Transverse colon (tissue), 4 donors: ENCODE results near the gene KRAS. TPM values are rescaled to one million over a fixed set of nuclear protein-coding genes. Genes with fewer than 3 reads are reported as not detected.

Experiments
- DNase-seq: peaks from one replicate; pipeline ENCODE4 v3.0.0-alpha.2; 2019
- H3K27ac ChIP-seq, 4 donors: fragments of 200-600 bp; sonication (generic); 2 replicates each; pipeline ENCODE4 v1.5.1; 2016 to 2018; ENCODE audit warnings: inconsistent platforms in 4 of 4
- H3K27me3 ChIP-seq: fragments of 200-600 bp; sonication (generic); 2 replicates; pipeline ENCODE4 v1.5.1; 2017; ENCODE audit warnings: inconsistent platforms
- H3K36me3 ChIP-seq, 4 donors: fragments of 200-600 bp; sonication (generic); 2 replicates each; pipeline ENCODE4 v1.5.1; 2017 to 2019; ENCODE audit warnings: inconsistent platforms in 4 of 4
- H3K4me1 ChIP-seq, 4 donors: fragments of 200-600 bp; sonication (generic); 2 replicates each; pipeline ENCODE4 v1.5.1; 2017 to 2020; ENCODE audit warnings: inconsistent platforms in 4 of 4
- H3K4me3 ChIP-seq, 4 donors: fragments of 200-600 bp; sonication (generic); 1 replicate in 1 of 4; 2 replicates in 3 of 4; pipeline versions ENCODE4 v1.5.1 to v1.6.1; 2017 to 2019; ENCODE audit warnings: inconsistent platforms in 4 of 4
- H3K9me3 ChIP-seq, 2 donors: fragments of 200-600 bp; sonication (generic); 2 replicates each; pipeline ENCODE4 v1.5.1; 2017 to 2019; ENCODE audit warnings: inconsistent platforms in 2 of 2
- EP300 ChIP-seq: sonication (generic); formaldehyde crosslinking; IDR thresholded peaks from one replicate; pipeline ENCODE4 v1.6.1; 2017; ENCODE audit warnings: antibody characterized with exemption, low read depth
- POLR2A ChIP-seq: fragments of 450-650 bp; IDR thresholded peaks from one replicate; pipeline ENCODE4 v1.6.1; 2016; ENCODE audit warnings: antibody characterized with exemption, mild to moderate bottlenecking, moderate library complexity
- POLR2AphosphoS5 ChIP-seq, 3 donors: sonication (generic); formaldehyde crosslinking; IDR thresholded peaks; one replicate each; pipeline ENCODE4 v1.6.1; 2016; ENCODE audit warnings: antibody characterized with exemption in 3 of 3
- WGBS, 2 donors: methylation state at CpG; one replicate each; pipeline ENCODE4 v1.1.5; 2018; ENCODE audit warnings: low coverage in 1 of 2; 5-methylcytosine and 5-hydroxymethylcytosine counted together
- in situ Hi-C, 4 donors: fragments of 200-750 bp; cut with MboI; loops; one replicate each; pipeline versions ENCODE4 v1.15.0 to v1.15.1; 2017; ENCODE audit warnings: low sequenced_read_pairs in 3 of 4, low pct_ligation_motif_present in 1 of 4, low pct_unique_long_range_greater_than_20kb in 1 of 4
- intact Hi-C: fragments of 100-400 bp; cut with DNase I; formaldehyde crosslinking; loops from one replicate; pipeline ENCODE4 v1.15.1; 2023; ENCODE audit warnings: low total_unique reads
- total RNA-seq, 4 donors: library from RNA; depleted of rRNA; stranded (reverse); fragments of >200 nt; gene quantifications; one replicate each; pipeline ENCODE4 v1.1.0, GENCODE V29; 2016
- TF ChIP-seq, protein P1 (sequence below), 5 experiments: fragments of 200-600 bp in 3 of 5; fragments of 450-650 bp in 2 of 5; sonication (generic) in 3 of 5; IDR thresholded peaks; 1 replicate in 2 of 5; 2 replicates in 3 of 5; pipeline ENCODE4 v1.5.1; 2016 to 2017; ENCODE audit warnings: antibody characterized with exemption in 5 of 5, inconsistent platforms in 3 of 5, mild to moderate bottlenecking in 2 of 5, moderate library complexity in 1 of 5

The KRAS gene
- total RNA-seq, 4 donors from 2014 or later: 7.6 to 40.6 (median 30.5) TPM

DNA sequence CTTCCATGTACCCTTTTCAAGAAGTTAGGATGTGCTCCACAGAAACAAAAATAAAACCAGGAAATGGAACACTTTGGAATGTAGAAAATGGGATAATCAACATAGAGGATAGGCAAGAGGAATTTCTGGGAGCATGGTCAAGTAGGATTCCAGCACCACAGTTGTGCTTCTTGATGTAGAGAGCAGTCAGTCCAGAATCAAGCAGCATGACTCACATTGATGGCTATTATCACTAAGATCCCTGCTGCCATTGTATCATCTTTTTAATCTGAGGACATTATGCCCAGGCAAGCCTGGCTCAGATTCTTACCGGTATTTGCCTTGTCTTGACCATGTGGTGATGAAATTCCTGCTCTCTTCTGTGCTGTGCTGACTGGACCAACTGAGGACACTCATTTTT, 50.0 kb downstream of the KRAS start:
- DNase-seq: no peak
- Histone ChIP-seq H3K27ac (no peak overlapping the region), H3K9me3 (no peaks in the 10 kb centered on the region), H3K4me3 (no peak overlapping the region), H3K36me3 (no peaks in the 10 kb centered on the region), H3K4me1 (peaks cover 0 to 12% (median 9%) of the 10 kb centered on the region in 4 donors), H3K27me3 (no peaks in the 10 kb centered on the region)
- TF ChIP-seq, protein P1, sequence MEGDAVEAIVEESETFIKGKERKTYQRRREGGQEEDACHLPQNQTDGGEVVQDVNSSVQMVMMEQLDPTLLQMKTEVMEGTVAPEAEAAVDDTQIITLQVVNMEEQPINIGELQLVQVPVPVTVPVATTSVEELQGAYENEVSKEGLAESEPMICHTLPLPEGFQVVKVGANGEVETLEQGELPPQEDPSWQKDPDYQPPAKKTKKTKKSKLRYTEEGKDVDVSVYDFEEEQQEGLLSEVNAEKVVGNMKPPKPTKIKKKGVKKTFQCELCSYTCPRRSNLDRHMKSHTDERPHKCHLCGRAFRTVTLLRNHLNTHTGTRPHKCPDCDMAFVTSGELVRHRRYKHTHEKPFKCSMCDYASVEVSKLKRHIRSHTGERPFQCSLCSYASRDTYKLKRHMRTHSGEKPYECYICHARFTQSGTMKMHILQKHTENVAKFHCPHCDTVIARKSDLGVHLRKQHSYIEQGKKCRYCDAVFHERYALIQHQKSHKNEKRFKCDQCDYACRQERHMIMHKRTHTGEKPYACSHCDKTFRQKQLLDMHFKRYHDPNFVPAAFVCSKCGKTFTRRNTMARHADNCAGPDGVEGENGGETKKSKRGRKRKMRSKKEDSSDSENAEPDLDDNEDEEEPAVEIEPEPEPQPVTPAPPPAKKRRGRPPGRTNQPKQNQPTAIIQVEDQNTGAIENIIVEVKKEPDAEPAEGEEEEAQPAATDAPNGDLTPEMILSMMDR (IDR thresholded peaks at IDR 0.05): no peak
- no peak for TF ChIP-seq POLR2A
- no peak for TF ChIP-seq EP300
- no peak for TF ChIP-seq POLR2AphosphoS5 (IDR thresholded peaks at IDR 0.05)
- in situ Hi-C loops (no loop called here), intact Hi-C loops (no loop called here)
- 100% methylated on average over 1 of the region's 1 CpG for WGBS, 2 donors

- Histone ChIP-seq H3K9me3 (no peaks in the 10 kb centered on the region), H3K4me1 (peaks cover 0 to 19% (median 10%) of the 10 kb centered on the region in 4 donors), H3K36me3 (no peaks in the 10 kb centered on the region), H3K27me3 (no peaks in the 10 kb centered on the region), H3K4me3 (no peak overlapping the region), H3K27ac (no peak overlapping the region)
- intact Hi-C loops (no loop called here), in situ Hi-C loops (no loop called here)
- no peak for DNase-seq
- no peak for TF ChIP-seq EP300
- 71 to 80% methylated on average over 1 to 2 of the region's 2 CpGs for WGBS, 2 donors
Measured at GRCh38 chr12:25197608-25198007, 53.1 kb downstream of the KRAS start.

- intact Hi-C loops (no loop called here), in situ Hi-C loops (no loop called here)
- TF ChIP-seq, protein P1 (IDR thresholded peaks at IDR 0.05): peak in 2 of 5 experiments; percentile 35 to 49
- TF ChIP-seq EP300 (no peak), POLR2AphosphoS5 (IDR thresholded peaks at IDR 0.05) (peak; percentile 89 to 94 (median 92)), POLR2A (peak; percentile 86)
- H3K9me3 ChIP-seq: no peaks in the 10 kb centered on the region
- peak; percentile 99 for DNase-seq
- peak within 1 kb of the TSS; percentile 92 to 96 (median 94) for H3K27ac ChIP-seq
- H3K4me1 ChIP-seq: peaks cover 0 to 19% (median 10%) of the 10 kb centered on the region in 4 donors
- WGBS, 2 donors: 0 to 1% methylated on average over 4 to 48 of the region's 54 CpGs
- H3K27me3 ChIP-seq: no peaks in the 10 kb centered on the region
- H3K4me3 ChIP-seq: peak within 1 kb of the TSS; percentile 57 to 92 (median 71)
- H3K36me3 ChIP-seq: no peaks in the 10 kb centered on the region
Measured at GRCh38 chr12:25195056-25195971, 55.4 kb downstream of the KRAS start, which contains the start of the genes DNAI7 and ETFRF1. TSS of gene DNAI7 (minus strand) at chr12:25195160. CDS start at chr12:25195078, 82 bp downstream. TSS of gene ETFRF1 (plus strand) at chr12:25195237. CDS start at chr12:25203957, 8,720 bp downstream.

GRCh38 chr12:25194722-25195055, 56.0 kb downstream of the KRAS start:
- no peaks in the 10 kb centered on the region for H3K36me3 ChIP-seq
- WGBS, 2 donors: 10% methylated on average over 11 of the region's 11 CpGs; no CpG with 5 or more reads in 1 of the 2 donors
- peak overlapping the region; percentile 57 to 92 (median 71) for H3K4me3 ChIP-seq
- H3K27ac ChIP-seq: peak overlapping the region; percentile 92 to 96 (median 94)
- in situ Hi-C loops (no loop called here), intact Hi-C loops (no loop called here)
- H3K4me1 ChIP-seq: peaks cover 0 to 19% (median 10%) of the 10 kb centered on the region in 4 donors
- no peaks in the 10 kb centered on the region for H3K27me3 ChIP-seq
- TF ChIP-seq POLR2AphosphoS5 (IDR thresholded peaks at IDR 0.05) (no peak), EP300 (no peak)
- no peak for DNase-seq
- no peaks in the 10 kb centered on the region for H3K9me3 ChIP-seq

DNA sequence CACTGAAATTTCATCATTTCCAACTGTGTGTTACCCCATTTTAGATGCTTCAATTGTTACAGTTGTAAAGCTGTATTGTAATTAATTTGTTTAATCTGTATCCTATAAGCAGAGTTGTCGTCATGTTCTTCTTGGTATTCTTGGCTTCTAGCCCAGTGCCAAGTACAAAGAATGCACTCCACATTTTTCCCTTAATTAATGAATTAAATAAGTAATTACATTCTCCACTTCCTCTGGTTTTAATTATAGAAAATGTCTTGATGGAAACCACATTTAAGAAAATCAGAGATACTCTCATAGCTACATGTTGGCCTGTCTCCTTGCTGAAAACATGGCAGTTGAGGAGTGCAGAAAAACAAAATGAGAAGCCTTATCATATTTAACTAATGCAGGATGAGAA, 56.5 kb downstream of the KRAS start:
- TF ChIP-seq POLR2AphosphoS5 (IDR thresholded peaks at IDR 0.05) (no peak), EP300 (no peak), POLR2A (no peak)
- TF ChIP-seq, protein P1 (IDR thresholded peaks at IDR 0.05): no peak
- H3K9me3 ChIP-seq: no peaks in the 10 kb centered on the region
- peak overlapping the region in 3 of 4 donors; percentile 93 to 96 (median 95) for H3K27ac ChIP-seq
- intact Hi-C loops (no loop called here), in situ Hi-C loops (no loop called here)
- 33 to 35% methylated on average over 1 of the region's 1 CpG for WGBS, 2 donors
- H3K27me3 ChIP-seq: no peaks in the 10 kb centered on the region
- no peak for DNase-seq
- peak overlapping the region in 2 of 4 donors; percentile 57 to 72 for H3K4me3 ChIP-seq
- H3K4me1 ChIP-seq: peaks cover 0 to 19% (median 10%) of the 10 kb centered on the region in 4 donors
- no peaks in the 10 kb centered on the region for H3K36me3 ChIP-seq
